H54 (cell line): ENCODE data around the gene COG2.
"Not testable (repeated sequence)": the region's sequence is repeated elsewhere in the genome, so short reads cannot be mapped to it uniquely, and the experiment has no call there.

Source experiments
- DNase-seq: peaks from one replicate; pipeline ENCODE4 v3.0.0; 2011; ENCODE audit warnings: low spot score, mixed read lengths; ENCODE audit not compliant: insufficient read length
- FAIRE-seq: peaks from 3 replicates; lab custom pipeline; 2011; peaks lifted over from hg19 to GRCh38; lab: Jason Lieb, UNC
- POLR2A ChIP-seq: IDR thresholded peaks from 2 replicates; pipeline ENCODE4 v1.6.1; 2011; ENCODE audit warnings: low read depth, mild to moderate bottlenecking, low read length

Gene COG2

DNA sequence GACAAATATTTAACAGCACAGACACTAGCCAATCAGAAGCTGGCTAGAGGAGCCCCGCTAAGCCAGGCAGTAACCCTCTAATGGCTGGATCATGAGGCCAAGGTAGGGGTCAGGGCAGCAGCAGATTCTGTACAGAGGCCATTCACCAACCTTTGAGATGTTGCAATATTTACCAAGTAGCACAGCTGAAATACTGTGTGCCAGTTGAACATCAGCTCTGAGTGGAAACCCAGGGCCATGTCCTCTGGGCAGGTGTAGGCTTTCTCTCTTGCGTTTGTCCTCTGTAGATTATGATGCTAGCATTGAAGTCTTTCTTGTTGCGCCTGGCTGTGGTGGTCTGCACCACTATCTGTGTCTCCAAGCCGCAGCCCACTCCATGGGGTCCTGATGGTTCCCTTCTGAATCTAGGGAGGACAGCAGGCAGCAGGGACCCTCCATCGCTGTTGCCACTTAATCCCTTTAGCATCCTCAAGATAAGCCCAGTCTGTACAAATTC, 2.5 kb upstream of the COG2 start:
- no peak for TF ChIP-seq POLR2A
- DNase-seq (no peak), FAIRE-seq (no peak)

DNA sequence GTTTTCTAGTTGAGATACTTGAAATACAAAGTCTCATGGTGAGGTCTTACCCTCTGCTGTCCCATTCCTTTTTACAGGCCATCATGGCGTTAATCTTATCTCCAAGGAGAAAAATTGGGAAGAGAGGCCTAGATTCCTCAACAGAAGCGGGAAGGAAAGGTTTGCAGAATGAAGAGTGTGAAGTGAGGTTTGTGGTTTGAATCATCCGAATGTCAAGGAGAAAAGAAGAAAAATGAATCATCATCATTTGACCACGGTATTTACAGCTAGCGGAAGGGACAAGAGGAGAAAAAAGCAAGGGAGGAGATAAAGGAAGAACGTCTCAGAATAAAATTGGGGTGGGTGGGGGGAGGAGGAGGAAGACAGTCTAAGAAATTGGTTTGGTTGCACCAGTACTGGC, 935 bp upstream of the COG2 start:
- DNase-seq (peak; percentile 12), FAIRE-seq (no peak)
- TF ChIP-seq POLR2A = no peak

DNA sequence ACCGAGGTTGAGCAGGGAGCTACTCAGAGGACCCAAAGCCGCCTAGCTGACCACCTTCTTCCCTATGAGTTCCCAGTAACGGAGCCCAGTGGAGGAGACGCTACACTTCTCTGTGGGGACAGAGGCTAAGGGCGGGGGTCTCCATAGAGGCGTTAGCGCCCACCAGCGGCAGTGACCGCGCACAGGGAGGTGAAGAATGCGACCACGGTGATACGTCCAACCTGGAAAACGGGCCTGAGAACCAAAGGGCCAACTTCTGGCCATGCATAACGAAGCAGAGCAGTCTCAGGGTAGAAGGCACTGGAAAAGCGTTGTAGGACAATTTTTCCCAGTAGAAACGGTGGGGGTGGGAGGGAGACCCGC, 400 bp upstream of the COG2 start:
- DNase-seq (no peak), FAIRE-seq (no peak)
- TF ChIP-seq POLR2A = no peak

DNA sequence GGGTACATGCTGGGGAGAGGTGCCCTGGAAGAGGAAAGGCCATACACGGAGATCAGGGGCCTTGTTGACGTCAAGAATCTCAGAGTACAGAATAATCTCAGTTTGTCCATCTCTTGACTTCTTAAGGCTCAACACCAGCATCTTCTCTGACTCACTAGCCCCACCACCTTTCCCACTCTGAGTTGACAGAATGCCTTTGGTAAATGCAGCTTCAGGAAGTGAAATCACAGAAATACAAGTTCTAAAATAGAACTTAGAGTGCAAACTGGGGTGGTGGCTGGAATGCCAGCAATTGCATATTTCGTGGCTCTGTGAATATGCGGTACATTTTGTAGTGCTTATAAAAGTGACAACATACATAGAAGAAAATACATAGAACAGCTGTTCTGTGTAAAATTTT, 1.6 kb downstream of the COG2 start:
- no peak for DNase-seq
- no peak for FAIRE-seq
- TF ChIP-seq POLR2A = no peak

DNA sequence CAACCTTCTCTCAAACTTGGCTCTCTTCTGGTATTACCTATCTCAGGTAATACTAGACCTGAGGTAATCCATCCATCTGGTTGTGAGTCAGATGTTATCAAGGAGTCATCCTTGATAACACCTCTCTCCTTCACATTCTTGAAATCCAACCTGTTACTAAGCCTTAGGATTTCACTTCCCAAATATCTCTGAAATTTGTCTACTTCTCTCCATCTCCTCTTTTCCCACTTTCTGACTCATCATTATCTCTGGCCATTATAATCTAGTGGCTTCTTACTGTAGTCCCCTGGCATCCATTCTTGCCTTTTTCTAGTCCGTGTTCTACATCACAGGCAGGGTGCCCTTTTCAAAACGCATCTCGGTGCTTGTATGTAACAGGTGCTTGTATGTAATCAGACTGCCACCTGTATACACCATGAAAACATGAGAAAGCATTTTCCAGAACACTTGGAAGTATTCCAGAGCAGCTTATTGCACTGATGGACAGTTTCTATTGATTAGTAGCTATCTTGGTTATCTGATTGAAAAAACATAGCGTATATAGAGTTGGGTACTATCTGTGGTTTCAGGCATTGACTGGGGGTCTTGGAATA, 4.5 kb downstream of the COG2 start:
- DNase-seq (no peak), FAIRE-seq (no peak)
- no peak for TF ChIP-seq POLR2A

GRCh38 chr1:230647321-230647720, 5.0 kb downstream of the COG2 start:
- DNase-seq (no peak), FAIRE-seq (no peak)
- TF ChIP-seq POLR2A = no peak

DNA sequence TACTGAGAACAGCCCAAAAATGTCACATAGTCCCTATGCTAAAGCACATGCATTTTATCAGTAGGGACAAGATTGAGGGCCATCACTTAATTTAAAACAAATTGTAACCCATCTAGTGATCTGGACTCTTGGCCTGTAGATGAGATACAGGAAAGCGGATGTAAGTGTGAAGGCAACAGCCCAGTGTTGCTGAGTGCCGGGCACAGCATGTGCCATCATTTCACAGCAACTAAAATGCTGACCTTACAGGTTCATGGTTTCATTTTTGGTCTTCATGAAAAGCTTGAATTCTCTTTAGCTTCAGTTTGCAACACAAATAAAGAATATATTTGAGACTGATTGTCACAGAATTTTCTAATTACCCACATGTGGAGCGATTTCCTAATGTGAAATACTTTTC, 5.8 kb downstream of the COG2 start:
- no peak for FAIRE-seq
- DNase-seq = no peak
- TF ChIP-seq POLR2A = no peak

GRCh38 chr1:230650300-230650699, 8.0 kb downstream of the COG2 start:
- FAIRE-seq (no peak), DNase-seq (no peak)
- no peak for TF ChIP-seq POLR2A

DNA sequence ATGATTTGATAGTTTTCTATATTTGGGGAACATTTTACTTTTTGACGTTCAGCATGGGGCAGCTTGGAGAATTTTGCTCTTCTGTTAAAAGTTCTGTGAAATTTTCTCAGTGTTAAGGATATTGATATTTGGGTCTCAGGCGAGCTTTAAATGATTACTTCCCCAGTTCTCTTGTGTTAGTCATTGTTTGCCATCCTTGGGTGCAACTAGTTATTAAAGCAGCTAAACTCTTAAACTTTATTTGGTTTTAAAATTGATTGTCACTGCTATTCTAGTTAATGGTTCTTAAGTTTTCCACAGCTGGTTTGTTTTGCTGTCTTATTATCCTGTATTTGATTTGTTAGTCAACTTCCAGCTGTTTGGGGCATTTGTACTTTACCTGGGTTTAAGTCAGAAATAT, 9.0 kb downstream of the COG2 start:
- DNase-seq (no peak), FAIRE-seq (no peak)
- no peak for TF ChIP-seq POLR2A

DNA sequence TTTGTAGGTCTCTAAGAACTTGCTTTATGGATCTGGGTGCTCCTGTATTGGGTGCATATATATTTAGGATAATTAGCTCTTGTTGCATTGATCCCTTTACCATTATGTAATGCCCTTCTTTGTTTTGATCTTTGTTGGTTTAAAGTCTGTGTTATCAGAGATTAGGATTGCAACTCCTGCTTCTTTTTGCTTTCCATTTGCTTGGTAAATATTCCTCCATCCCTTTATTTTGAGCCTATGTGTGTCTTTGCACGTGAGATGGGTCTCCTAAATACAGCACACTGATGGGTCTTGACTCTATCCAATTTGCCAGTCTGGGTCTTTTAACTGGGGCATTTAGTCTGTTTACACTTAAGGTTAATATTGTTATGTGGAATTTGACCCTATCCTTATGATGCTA, 14.4 kb downstream of the COG2 start:
- FAIRE-seq, DNase-seq: not testable (repeated sequence)

- not testable (repeated sequence) for DNase-seq, FAIRE-seq
Measured at GRCh38 chr1:230658103-230658502, 15.8 kb downstream of the COG2 start.

- FAIRE-seq (no peak), DNase-seq (no peak)
- TF ChIP-seq POLR2A = no peak
Measured at GRCh38 chr1:230658691-230659090, 16.4 kb downstream of the COG2 start.

- FAIRE-seq = no peak
- no peak for DNase-seq
Measured at GRCh38 chr1:230661976-230662375, 19.7 kb downstream of the COG2 start.

GRCh38 chr1:230668227-230668626, 25.9 kb downstream of the COG2 start:
- no peak for TF ChIP-seq POLR2A
- FAIRE-seq (no peak), DNase-seq (no peak)

More at GRCh38 chr1:230661976-230662375, 19.7 kb downstream of the COG2 start:
- no peak for TF ChIP-seq POLR2A

GRCh38 chr1:230669543-230669942, 27.3 kb downstream of the COG2 start:
- DNase-seq (no peak), FAIRE-seq (no peak)
- TF ChIP-seq POLR2A = no peak

- no peak for TF ChIP-seq POLR2A
- no peak for FAIRE-seq
Measured at GRCh38 chr1:230674581-230674980, 32.3 kb downstream of the COG2 start.

GRCh38 chr1:230677200-230677599, 34.9 kb downstream of the COG2 start:
- no peak for FAIRE-seq
- no peak for DNase-seq
- TF ChIP-seq POLR2A = no peak

More at GRCh38 chr1:230674581-230674980, 32.3 kb downstream of the COG2 start:
- DNase-seq = no peak
